GM18517 (cell line): ENCODE measurements around the gene PKIB.
"Not testable (repeated sequence)": the region's sequence is repeated elsewhere in the genome, so short reads cannot be mapped to it uniquely, and the experiment has no call there.

Source experiments
- ATAC-seq: cut with Tn5 transposase; IDR thresholded peaks from one replicate; pipeline ENCODE4 v1.9.1; 2021; ENCODE audit warnings: mild to moderate bottlenecking, moderate library complexity; ENCODE audit not compliant: unreplicated experiment

The PKIB gene

GRCh38 chr6:122609881-122610689 lies at the start of gene PKIB:
TSS of gene PKIB (plus strand) at chr6:122610405. CDS start at chr6:122717795, 107,390 bp downstream.
- peak; percentile 76 for ATAC-seq

- ATAC-seq, result no peak
Observed at GRCh38 chr6:122563364-122564052, 46.7 kb upstream of the PKIB start.

- ATAC-seq, result no peak
Observed at GRCh38 chr6:122564230-122564629, 46.0 kb upstream of the PKIB start.

GRCh38 chr6:122565708-122566107 lies 44.5 kb upstream of the PKIB start:
- no peak for ATAC-seq

GRCh38 chr6:122567034-122567433 lies 43.2 kb upstream of the PKIB start:
- ATAC-seq, result no peak

- ATAC-seq, result no peak
Observed at GRCh38 chr6:122568350-122568749, 41.9 kb upstream of the PKIB start.

- no peak for ATAC-seq
Observed at GRCh38 chr6:122568797-122569221, 41.4 kb upstream of the PKIB start.

- ATAC-seq, result no peak
Observed at GRCh38 chr6:122569230-122569771, 40.9 kb upstream of the PKIB start.

- peak; percentile 64 for ATAC-seq
Observed at GRCh38 chr6:122571888-122572287, 38.3 kb upstream of the PKIB start.

- no peak for ATAC-seq
Observed at GRCh38 chr6:122576888-122577287, 33.3 kb upstream of the PKIB start.

- no peak for ATAC-seq
Observed at GRCh38 chr6:122578961-122579360, 31.2 kb upstream of the PKIB start.

- no peak for ATAC-seq
Observed at GRCh38 chr6:122580737-122581136, 29.5 kb upstream of the PKIB start.

GRCh38 chr6:122589115-122589514 lies 21.1 kb upstream of the PKIB start:
- ATAC-seq, result no peak

- ATAC-seq, result not testable (repeated sequence)
Observed at GRCh38 chr6:122598295-122598694, 11.9 kb upstream of the PKIB start.

GRCh38 chr6:122604676-122605075 lies 5.5 kb upstream of the PKIB start:
- ATAC-seq, result no peak

GRCh38 chr6:122610690-122611455 lies 668 bp downstream of the PKIB start:
- peak; percentile 48 for ATAC-seq

- ATAC-seq, result no peak
Observed at GRCh38 chr6:122612838-122613237, 2.6 kb downstream of the PKIB start.

- ATAC-seq, result no peak
Observed at GRCh38 chr6:122614303-122614702, 4.1 kb downstream of the PKIB start.

GRCh38 chr6:122615409-122615808 lies 5.2 kb downstream of the PKIB start:
- no peak for ATAC-seq

GRCh38 chr6:122616877-122617276 lies 6.7 kb downstream of the PKIB start:
- no peak for ATAC-seq

GRCh38 chr6:122619309-122619708 lies 9.1 kb downstream of the PKIB start:
- no peak for ATAC-seq
